CD4-positive, CD25-positive, alpha-beta regulatory T cell (primary cell): Measurements from ENCODE around the gene TRA2B. TPM values are rescaled to one million over a fixed set of nuclear protein-coding genes. Genes with fewer than 3 reads are reported as not detected.

Source experiments
- polyA plus RNA-seq, 4 donors: library from polyadenylated mRNA; unstranded; fragments of 300-500 nt; fragmentation: Illumina TruSeq; gene quantifications; one replicate each; pipeline ENCODE4 v1.2.3, GENCODE V29; 2021
- total RNA-seq: library from RNA; stranded (reverse); gene quantifications from one replicate; pipeline ENCODE4 v1.2.3, GENCODE V29; 2022

The TRA2B gene
- total and polyA plus RNA-seq, 5 donors from 2014 or later: 187 to 631 (median 218) TPM

Other genes with a start within 250 kb of the TRA2B start
- gene IGF2BP2, start 113.0 kb downstream of the TRA2B start, total RNA-seq: 3.6 TPM
- not detected for gene IGF2BP2, start 113.0 kb downstream of the TRA2B start, polyA plus RNA-seq
- not detected for gene ETV5, start 171.1 kb upstream of the TRA2B start, total RNA-seq
- gene ETV5, start 171.1 kb upstream of the TRA2B start, polyA plus RNA-seq: under 1 TPM in 1 of 4 donors, not detected in 3; 0.40 TPM